Mucosa of descending colon (tissue), 3 donors: ENCODE data around the gene EXOSC3. TPM values are rescaled to one million over a fixed set of nuclear protein-coding genes. Genes with fewer than 3 reads are reported as not detected.

Source experiments
- ATAC-seq: fragments of 200-7000 bp; cut with Tn5 transposase; one replicate; pipeline ENCODE4 v1.9.1; 2020; ENCODE audit warnings: mild to moderate bottlenecking, moderate library complexity
- DNase-seq, 3 donors: peaks; one replicate each; pipeline ENCODE4 v3.0.0-alpha.2; 2020
- H3K36me3 ChIP-seq: fragments of 200-600 bp; one replicate; pipeline ENCODE4 v1.8.0; 2021; ENCODE audit warnings: low read depth, mild to moderate bottlenecking
- H3K4me1 ChIP-seq: fragments of 200-600 bp; one replicate; pipeline ENCODE4 v1.8.0; 2021; ENCODE audit warnings: low read depth, mild to moderate bottlenecking
- H3K4me3 ChIP-seq: fragments of 200-600 bp; one replicate; pipeline ENCODE4 v1.8.0; 2021; ENCODE audit warnings: mild to moderate bottlenecking
- H3K9me3 ChIP-seq: fragments of 200-600 bp; one replicate; pipeline ENCODE4 v1.8.0; 2021; ENCODE audit warnings: mild to moderate bottlenecking
- intact Hi-C, 2 donors: fragments of 100-400 bp; cut with DNase I in 1 of 2; cut with micrococcal nuclease in 1 of 2; formaldehyde crosslinking; loops; one replicate each; pipeline versions ENCODE4 v1.11.0 to v1.11.1; 2022; cut with DNase I, micrococcal nuclease
- total RNA-seq, 3 donors: library from RNA; stranded (reverse); fragmentation: NEBNext Ultra II Directional in 2 of 3; extraction: Animal tissue kit (Norgen Biotek cat#: 25700) in 2 of 3; gene quantifications; one replicate each; pipeline versions ENCODE4 v1.2.1 to v1.2.4, GENCODE V29; 2021 to 2023
- TF ChIP-seq, protein P1 (sequence below): fragments of 200-600 bp; IDR thresholded peaks from one replicate; pipeline ENCODE4 v1.8.0; 2022; ENCODE audit warnings: antibody characterized with exemption, mild to moderate bottlenecking
- donor health status: DM: no; HTN: no; CAD: no; lungs with moderate emphysema.
- donor health status: DM: no; HTN: no; CAD: no.
- donor health status: DM: no; HTN: yes; CAD: no.

The EXOSC3 gene
- total RNA-seq, 3 donors from 2014 or later: 25.1 to 34.1 (median 32.2) TPM

DNA sequence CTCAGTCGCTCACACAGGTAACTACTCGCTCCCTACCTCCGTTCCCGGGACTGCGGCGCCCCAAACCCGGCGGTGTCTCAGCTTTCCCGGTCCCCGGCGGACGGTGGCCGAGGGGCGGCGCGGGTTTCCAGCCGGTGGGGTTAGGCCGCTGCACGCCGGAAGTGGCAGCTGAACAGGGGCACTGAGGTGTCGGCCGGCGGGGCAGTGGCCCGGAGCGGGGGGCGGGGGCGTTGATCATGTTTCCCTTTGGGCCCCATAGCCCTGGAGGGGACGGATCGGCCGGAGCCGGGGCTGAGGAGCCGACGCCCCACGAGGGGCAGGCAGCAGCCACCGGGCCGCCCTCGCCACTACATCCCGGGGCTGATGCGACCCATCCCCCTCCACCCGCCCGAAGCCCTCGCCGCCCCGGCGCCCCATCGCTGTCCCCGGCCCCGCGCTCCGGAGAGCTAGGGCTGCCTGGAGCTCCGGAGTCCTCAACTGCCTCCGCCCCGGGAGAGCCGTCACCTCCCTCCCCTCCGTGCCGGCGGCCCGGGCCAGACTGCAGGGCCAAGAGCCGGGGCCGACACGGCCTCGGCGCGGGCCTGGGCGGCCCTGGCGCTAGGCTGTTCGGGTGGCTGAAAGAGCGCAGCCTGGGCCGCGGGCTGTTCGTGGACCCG is 15.9 kb upstream of the EXOSC3 start, which contains the start of gene DCAF10:
TSS of gene DCAF10 (plus strand) at position 167 of the 656 bp plus-strand sequence. CDS start at position 237, 70 bp downstream.
- DNase-seq (peak; percentile 88 to 93 (median 91)), ATAC-seq (peak; percentile 97)
- Histone ChIP-seq H3K9me3 (no peaks in the 10 kb centered on the region), H3K4me3 (peak within 1 kb of the TSS; percentile 79), H3K4me1 (peaks cover 17% of the 10 kb centered on the region), H3K36me3 (no peaks in the 10 kb centered on the region)
- intact Hi-C loops: no loop called here
- TF ChIP-seq, protein P1, sequence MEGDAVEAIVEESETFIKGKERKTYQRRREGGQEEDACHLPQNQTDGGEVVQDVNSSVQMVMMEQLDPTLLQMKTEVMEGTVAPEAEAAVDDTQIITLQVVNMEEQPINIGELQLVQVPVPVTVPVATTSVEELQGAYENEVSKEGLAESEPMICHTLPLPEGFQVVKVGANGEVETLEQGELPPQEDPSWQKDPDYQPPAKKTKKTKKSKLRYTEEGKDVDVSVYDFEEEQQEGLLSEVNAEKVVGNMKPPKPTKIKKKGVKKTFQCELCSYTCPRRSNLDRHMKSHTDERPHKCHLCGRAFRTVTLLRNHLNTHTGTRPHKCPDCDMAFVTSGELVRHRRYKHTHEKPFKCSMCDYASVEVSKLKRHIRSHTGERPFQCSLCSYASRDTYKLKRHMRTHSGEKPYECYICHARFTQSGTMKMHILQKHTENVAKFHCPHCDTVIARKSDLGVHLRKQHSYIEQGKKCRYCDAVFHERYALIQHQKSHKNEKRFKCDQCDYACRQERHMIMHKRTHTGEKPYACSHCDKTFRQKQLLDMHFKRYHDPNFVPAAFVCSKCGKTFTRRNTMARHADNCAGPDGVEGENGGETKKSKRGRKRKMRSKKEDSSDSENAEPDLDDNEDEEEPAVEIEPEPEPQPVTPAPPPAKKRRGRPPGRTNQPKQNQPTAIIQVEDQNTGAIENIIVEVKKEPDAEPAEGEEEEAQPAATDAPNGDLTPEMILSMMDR: no peak

DNA sequence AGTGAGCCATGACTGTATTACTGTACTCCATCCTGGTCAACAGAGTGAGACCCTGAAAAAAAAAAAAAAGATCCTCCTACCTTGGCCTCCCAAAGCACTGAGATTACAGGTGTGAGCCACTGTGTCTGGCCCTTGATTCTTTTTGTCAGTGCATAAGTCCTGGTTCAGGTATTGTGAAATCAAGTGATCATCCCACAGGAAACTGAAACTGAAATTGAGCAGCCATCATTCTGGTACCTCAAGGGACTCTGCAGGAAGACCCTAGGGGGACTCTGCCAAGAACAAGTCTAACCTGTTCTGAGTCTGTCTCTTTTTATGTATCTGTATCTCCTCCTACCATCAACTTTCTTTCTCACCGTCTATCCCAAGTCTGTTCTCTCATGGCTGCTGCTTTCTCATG is 13.8 kb upstream of the EXOSC3 start:
- TF ChIP-seq, protein P1: no peak
- Histone ChIP-seq H3K4me1 (peaks cover 17% of the 10 kb centered on the region), H3K4me3 (no peak overlapping the region), H3K36me3 (no peaks in the 10 kb centered on the region), H3K9me3 (no peaks in the 10 kb centered on the region)
- intact Hi-C loops: no loop called here
- DNase-seq (no peak), ATAC-seq (no peak)

DNA sequence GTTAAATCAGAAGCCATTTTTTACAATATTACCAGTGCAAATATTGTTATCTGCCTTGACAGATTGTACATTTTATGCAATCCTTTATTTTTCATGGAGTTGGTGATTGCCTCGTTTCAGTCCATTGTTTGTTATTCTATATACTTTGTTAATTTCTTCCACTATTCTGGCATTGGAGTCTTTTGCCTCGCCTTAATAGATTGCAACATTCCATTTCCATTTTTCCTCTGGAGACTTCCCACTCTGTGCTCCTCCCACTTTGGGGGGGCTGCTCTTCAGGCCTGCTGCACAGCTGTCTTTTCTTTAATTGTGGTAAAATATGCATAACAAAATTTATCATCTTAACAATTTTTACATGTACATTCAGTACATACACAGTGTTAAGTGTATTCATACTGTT is 11.4 kb upstream of the EXOSC3 start:
- TF ChIP-seq, protein P1: no peak
- intact Hi-C loops: no loop called here
- no peak for DNase-seq
- Histone ChIP-seq H3K36me3 (no peaks in the 10 kb centered on the region), H3K4me1 (peaks cover 6% of the 10 kb centered on the region), H3K9me3 (no peaks in the 10 kb centered on the region), H3K4me3 (no peak overlapping the region)
- ATAC-seq: no peak

DNA sequence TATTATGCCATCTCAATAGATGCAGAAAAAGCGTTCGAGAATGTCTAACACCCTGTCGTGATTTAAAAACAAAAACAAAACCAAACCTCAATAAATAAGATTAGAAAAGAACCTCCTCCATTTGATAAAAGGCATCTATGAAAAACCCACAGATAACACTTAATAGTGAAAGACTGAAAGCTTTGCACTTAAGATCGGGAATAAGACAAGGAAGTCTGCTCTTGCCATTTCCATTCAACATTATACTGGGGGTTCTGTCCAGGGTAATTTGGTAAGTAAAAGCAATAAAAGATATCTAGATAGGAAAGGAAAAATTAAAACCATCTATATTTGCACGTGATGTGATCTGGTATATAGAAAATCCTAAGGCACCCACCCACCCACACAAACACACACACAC is 7.3 kb upstream of the EXOSC3 start:
- H3K9me3 ChIP-seq: no peaks in the 10 kb centered on the region
- no peak for DNase-seq
- no peaks in the 10 kb centered on the region for H3K4me1 ChIP-seq
- H3K4me3 ChIP-seq: no peak overlapping the region
- ATAC-seq: no peak
- TF ChIP-seq, protein P1: no peak
- H3K36me3 ChIP-seq: no peaks in the 10 kb centered on the region
- intact Hi-C loops: no loop called here

DNA sequence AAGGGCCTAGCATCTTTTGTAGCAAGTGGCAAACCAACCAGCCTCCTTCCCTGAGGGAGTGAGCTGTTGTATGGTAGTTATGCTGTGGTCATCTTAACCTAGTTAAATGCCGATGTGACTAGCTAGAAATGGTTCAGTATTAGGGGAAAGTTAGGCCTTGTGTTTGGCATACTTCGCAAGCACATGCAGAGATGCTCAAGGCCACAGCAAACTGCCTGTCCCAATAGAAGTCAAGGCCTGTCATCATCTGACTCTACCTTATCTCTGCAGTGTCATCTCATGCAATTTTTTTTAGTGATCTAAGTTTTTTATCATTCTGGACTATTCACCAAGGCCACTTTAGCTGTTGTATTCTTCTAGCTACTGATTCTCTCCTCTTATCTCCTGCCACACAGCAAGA is 5.2 kb upstream of the EXOSC3 start:
- H3K4me3 ChIP-seq: no peak overlapping the region
- no peaks in the 10 kb centered on the region for H3K36me3 ChIP-seq
- TF ChIP-seq, protein P1: no peak
- DNase-seq (no peak), ATAC-seq (no peak)
- peaks cover 4% of the 10 kb centered on the region for H3K4me1 ChIP-seq
- H3K9me3 ChIP-seq: no peaks in the 10 kb centered on the region
- intact Hi-C loops: no loop called here
